ENCODE data around the gene CSF2.

CSF2 gene

DNA sequence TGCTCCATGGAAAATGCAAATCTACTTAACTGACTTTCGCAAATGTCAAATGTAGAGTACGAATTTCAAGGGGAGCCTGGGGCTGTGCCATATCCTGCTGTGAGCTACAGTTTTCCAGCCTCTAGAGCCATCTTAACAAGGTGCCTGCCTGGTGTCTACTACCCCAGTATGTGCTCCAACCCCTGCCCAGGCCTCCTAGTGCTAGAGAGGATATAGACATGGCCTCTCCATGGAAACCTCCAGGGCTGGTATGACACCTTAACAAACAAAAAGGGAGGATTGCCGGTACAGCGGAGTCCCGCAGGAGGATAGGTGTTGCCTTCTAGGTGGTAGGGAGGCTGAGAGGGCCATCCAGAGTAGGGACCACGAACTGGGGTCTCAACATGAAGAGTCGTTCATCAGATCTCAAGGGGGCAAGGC lies 26.7 kb upstream of the CSF2 start:
- TF ChIP-seq, protein P1, sequence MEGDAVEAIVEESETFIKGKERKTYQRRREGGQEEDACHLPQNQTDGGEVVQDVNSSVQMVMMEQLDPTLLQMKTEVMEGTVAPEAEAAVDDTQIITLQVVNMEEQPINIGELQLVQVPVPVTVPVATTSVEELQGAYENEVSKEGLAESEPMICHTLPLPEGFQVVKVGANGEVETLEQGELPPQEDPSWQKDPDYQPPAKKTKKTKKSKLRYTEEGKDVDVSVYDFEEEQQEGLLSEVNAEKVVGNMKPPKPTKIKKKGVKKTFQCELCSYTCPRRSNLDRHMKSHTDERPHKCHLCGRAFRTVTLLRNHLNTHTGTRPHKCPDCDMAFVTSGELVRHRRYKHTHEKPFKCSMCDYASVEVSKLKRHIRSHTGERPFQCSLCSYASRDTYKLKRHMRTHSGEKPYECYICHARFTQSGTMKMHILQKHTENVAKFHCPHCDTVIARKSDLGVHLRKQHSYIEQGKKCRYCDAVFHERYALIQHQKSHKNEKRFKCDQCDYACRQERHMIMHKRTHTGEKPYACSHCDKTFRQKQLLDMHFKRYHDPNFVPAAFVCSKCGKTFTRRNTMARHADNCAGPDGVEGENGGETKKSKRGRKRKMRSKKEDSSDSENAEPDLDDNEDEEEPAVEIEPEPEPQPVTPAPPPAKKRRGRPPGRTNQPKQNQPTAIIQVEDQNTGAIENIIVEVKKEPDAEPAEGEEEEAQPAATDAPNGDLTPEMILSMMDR (IDR thresholded peaks at IDR 0.05; ENCODE audit: borderline replicate concordance, control extremely low read depth, extremely low read depth, insufficient read depth, missing control alignments) = no peak
- no peak for DNase-seq (ENCODE audit: low spot score)
- in situ Hi-C loops (cut with MboI; ENCODE audit: low sequenced_read_pairs, unreplicated experiment) = no loop called here

GRCh38 chr5:132049093-132049492 lies 24.5 kb upstream of the CSF2 start:
- TF ChIP-seq, protein P1 (IDR thresholded peaks at IDR 0.05; ENCODE audit: borderline replicate concordance, control extremely low read depth, extremely low read depth, insufficient read depth, missing control alignments) = no peak
- no peak for DNase-seq (ENCODE audit: low spot score)
- in situ Hi-C loops (cut with MboI; ENCODE audit: low sequenced_read_pairs, unreplicated experiment) = no loop called here

DNA sequence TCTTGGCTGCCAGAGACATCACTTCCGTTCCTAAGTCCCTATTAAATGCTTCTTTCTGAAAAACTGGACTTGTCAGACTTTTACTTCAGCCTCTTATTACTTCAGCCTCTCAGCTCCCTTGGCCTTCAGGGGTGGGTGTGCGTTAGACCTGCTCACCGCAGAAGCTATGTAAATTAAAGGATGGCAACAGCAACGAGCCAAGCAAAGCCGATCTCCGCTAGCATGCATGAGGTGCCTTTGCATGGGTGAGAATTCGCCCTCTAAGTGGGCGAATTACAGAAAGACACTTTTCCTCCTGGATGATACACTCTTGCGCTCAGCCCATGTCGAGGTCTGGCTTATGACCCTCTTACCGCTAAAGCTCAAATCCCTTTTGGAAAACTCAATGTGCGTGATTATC lies 24.0 kb upstream of the CSF2 start:
- in situ Hi-C loops (cut with MboI; ENCODE audit: low sequenced_read_pairs, unreplicated experiment) = no loop called here

GRCh38 chr5:132050136-132050535 lies 23.5 kb upstream of the CSF2 start:
- no peak for DNase-seq (ENCODE audit: low spot score)
- in situ Hi-C loops (cut with MboI; ENCODE audit: low sequenced_read_pairs, unreplicated experiment) = no loop called here
- TF ChIP-seq, protein P1 (IDR thresholded peaks at IDR 0.05; ENCODE audit: borderline replicate concordance, control extremely low read depth, extremely low read depth, insufficient read depth, missing control alignments) = no peak

More for the DNA sequence above, 24.0 kb upstream of the CSF2 start:
- no peak for DNase-seq (ENCODE audit: low spot score)
- TF ChIP-seq, protein P1 (IDR thresholded peaks at IDR 0.05; ENCODE audit: borderline replicate concordance, control extremely low read depth, extremely low read depth, insufficient read depth, missing control alignments) = no peak

- DNase-seq (ENCODE audit: low spot score) = no peak
- in situ Hi-C loops (cut with MboI; ENCODE audit: low sequenced_read_pairs, unreplicated experiment) = no loop called here
- TF ChIP-seq, protein P1 (IDR thresholded peaks at IDR 0.05; ENCODE audit: borderline replicate concordance, control extremely low read depth, extremely low read depth, insufficient read depth, missing control alignments) = no peak
Measured at GRCh38 chr5:132050661-132051552, 22.7 kb upstream of the CSF2 start.

- no peak for DNase-seq (ENCODE audit: low spot score)
- in situ Hi-C loops (cut with MboI; ENCODE audit: low sequenced_read_pairs, unreplicated experiment) = no loop called here
- TF ChIP-seq, protein P1 (IDR thresholded peaks at IDR 0.05; ENCODE audit: borderline replicate concordance, control extremely low read depth, extremely low read depth, insufficient read depth, missing control alignments) = no peak
Measured at GRCh38 chr5:132052520-132052919, 21.1 kb upstream of the CSF2 start.
